HCT116 (cell line): Measurements from ENCODE around the gene PCYT1B. TPM values are rescaled to one million over a fixed set of nuclear protein-coding genes. Genes with fewer than 3 reads are reported as not detected.

ENCODE experiments used
- ATAC-seq: fragments of 200-7000 bp; cut with Tn5 transposase; 2 replicates; pipeline ENCODE4 v1.9.1; 2020; ENCODE audit warnings: mild to moderate bottlenecking, moderate library complexity
- BruUV-seq: library from RNA; stranded (reverse); fragments of 400-500 nt; replicated peaks from 2 replicates; lab custom pipeline; 2021; lab: Mats Ljungman, UMichigan
- CTCF ChIA-PET: fragments of 300-600 bp; sonication (Branson Sonifier 250); formaldehyde crosslinking; loops from one replicate; lab custom pipeline; 2021; ENCODE audit warnings: antibody characterized with exemption; lab: Charles Lee
- POLR2A ChIA-PET: fragments of 300-600, 350-600 bp; sonication (Branson Sonifier 250); formaldehyde crosslinking; loops from one replicate; lab custom pipeline; 2021; ENCODE audit warnings: antibody characterized with exemption; lab: Charles Lee
- RAD21 ChIA-PET, 2 experiments: fragments of 300-600 bp; sonication (Branson Sonifier 250); formaldehyde crosslinking; loops; one replicate each; lab custom pipeline; 2023; ENCODE audit warnings: low total read pairs in 2 of 2; ENCODE audit not compliant: uncharacterized antibody in 2 of 2, unreplicated experiment in 2 of 2, low non-redundant PET in 1 of 2; lab: Charles Lee
- DNase-seq: peaks from one replicate; pipeline ENCODE4 v3.0.0-alpha.2; 2010; ENCODE audit warnings: low read depth, low spot score
- H2AFZ ChIP-seq: fragments of 200-600 bp; shearing (Covaris generic), sonication (generic); 2 replicates; pipeline ENCODE4 v1.6.1; 2017; ENCODE audit warnings: low read depth, mixed run types, mixed read lengths, antibody characterized with exemption, low read length; ENCODE audit not compliant: poor library complexity, severe bottlenecking
- H3K27ac ChIP-seq: 2 replicates; pipeline ENCODE4 v1.5.1; 2012; ENCODE audit warnings: low read depth, low read length
- H3K27me3 ChIP-seq: fragments of 200-600 bp; sonication (generic); 2 replicates; pipeline ENCODE4 v1.6.1; 2016; ENCODE audit warnings: mixed run types, low read length, mixed read lengths; ENCODE audit not compliant: insufficient read depth
- H3K36me3 ChIP-seq, 2 experiments: fragments of 200-500 bp in 1 of 2; fragments of 200-600 bp in 1 of 2; sonication (Bioruptor generic) in 1 of 2; sonication (generic) in 1 of 2; 2 replicates each; pipeline versions ENCODE4 v1.5.1 to v1.6.1; 2014 to 2016; ENCODE audit warnings: low read length in 2 of 2, inconsistent platforms in 1 of 2, mixed read lengths in 1 of 2, mixed run types in 1 of 2; ENCODE audit not compliant: insufficient read depth in 2 of 2, control insufficient read depth in 1 of 2
- H3K4me1 ChIP-seq, 2 experiments: fragments of 200-600 bp in 1 of 2; sonication (generic) in 1 of 2; 2 replicates each; pipeline versions ENCODE4 v1.5.1 to v1.6.1; 2012 to 2017; ENCODE audit warnings: low read length in 2 of 2, inconsistent platforms in 1 of 2, mild to moderate bottlenecking in 1 of 2, mixed read lengths in 1 of 2, mixed run types in 1 of 2, moderate library complexity in 1 of 2; ENCODE audit not compliant: insufficient read depth in 2 of 2, control insufficient read depth in 1 of 2
- H3K4me2 ChIP-seq: fragments of 200-600 bp; sonication (generic); 2 replicates; pipeline ENCODE4 v1.6.1; 2017; ENCODE audit warnings: mixed run types, low read length, mixed read lengths
- H3K4me3 ChIP-seq, 2 experiments: fragments of 200-600 bp in 1 of 2; sonication (generic) in 1 of 2; replicated peaks in 1 of 2; 2 replicates each; pipeline ENCODE4 v1.5.1; 2011 to 2016; ENCODE audit warnings: low read length in 2 of 2, control low read depth in 1 of 2, low read depth in 1 of 2, mild to moderate bottlenecking in 1 of 2, mixed read lengths in 1 of 2, mixed run types in 1 of 2
- H3K79me2 ChIP-seq: fragments of 200-600 bp; sonication (generic); 2 replicates; pipeline ENCODE4 v1.6.1; 2017; ENCODE audit warnings: mild to moderate bottlenecking, mixed run types, low read length, moderate library complexity, mixed read lengths; ENCODE audit not compliant: insufficient read depth
- H3K9ac ChIP-seq: fragments of 200-600 bp; sonication (generic); 2 replicates; pipeline ENCODE4 v1.6.1; 2016; ENCODE audit warnings: low read length, mixed read lengths
- H3K9me2 ChIP-seq: fragments of 200-600 bp; sonication (generic), shearing (Covaris generic); 2 replicates; pipeline ENCODE4 v1.6.1; 2017; ENCODE audit warnings: mixed run types, mild to moderate bottlenecking, moderate library complexity; ENCODE audit not compliant: insufficient read depth
- H3K9me3 ChIP-seq, 2 experiments: fragments of 200-500 bp in 1 of 2; fragments of 200-600 bp in 1 of 2; sonication (Bioruptor generic) in 1 of 2; sonication (generic) in 1 of 2; 2 replicates each; pipeline ENCODE4 v1.6.1; 2014 to 2017; ENCODE audit warnings: low read length in 2 of 2, mixed read lengths in 2 of 2, inconsistent platforms in 1 of 2, low read depth in 1 of 2, mild to moderate bottlenecking in 1 of 2, mixed run types in 1 of 2, moderate library complexity in 1 of 2; ENCODE audit not compliant: control insufficient read depth in 1 of 2, insufficient read depth in 1 of 2
- H4K20me1 ChIP-seq: fragments of 200-600 bp; sonication (generic), shearing (Covaris generic); 2 replicates; pipeline ENCODE4 v1.6.1; 2017; ENCODE audit warnings: mixed run types, mild to moderate bottlenecking, moderate library complexity; ENCODE audit not compliant: insufficient read depth
- CBX3 ChIP-seq: IDR thresholded peaks from 2 replicates; pipeline ENCODE4 v1.6.1; 2012; ENCODE audit warnings: low read depth
- CEBPB ChIP-seq: IDR thresholded peaks from 2 replicates; pipeline ENCODE4 v1.6.1; 2012; ENCODE audit warnings: low read depth
- EGR1 ChIP-seq: IDR thresholded peaks from 2 replicates; pipeline ENCODE4 v1.6.1; 2012; ENCODE audit warnings: low read depth
- ELF1 ChIP-seq: IDR thresholded peaks from 2 replicates; pipeline ENCODE4 v1.6.1; 2012; ENCODE audit warnings: low read depth, borderline replicate concordance
- EZH2 ChIP-seq: fragments of 200-600 bp; sonication (generic); IDR thresholded peaks from 2 replicates; pipeline ENCODE4 v1.6.1; 2017; ENCODE audit warnings: antibody characterized with exemption, mixed run types
- EZH2phosphoT487 ChIP-seq: fragments of 200-600 bp; IDR thresholded peaks from 2 replicates; pipeline ENCODE4 v1.6.1; 2018; ENCODE audit warnings: antibody characterized with exemption, borderline replicate concordance
- FOSL1 ChIP-seq: IDR thresholded peaks from 2 replicates; pipeline ENCODE4 v1.6.1; 2012; ENCODE audit warnings: low read depth
- JUND ChIP-seq: IDR thresholded peaks from 2 replicates; pipeline ENCODE4 v1.6.1; 2012
- POLR2A ChIP-seq: IDR thresholded peaks from 2 replicates; pipeline ENCODE4 v1.7.0; 2011; ENCODE audit warnings: borderline replicate concordance; ENCODE audit not compliant: insufficient read depth, insufficient read length; ENCODE audit errors: extremely low read depth
- POLR2AphosphoS5 ChIP-seq: IDR thresholded peaks from 2 replicates; pipeline ENCODE4 v1.6.1; 2011; ENCODE audit warnings: mild to moderate bottlenecking, low read depth, low read length, moderate library complexity
- RAD21 ChIP-seq: IDR thresholded peaks from 2 replicates; pipeline ENCODE4 v1.6.1; 2012; ENCODE audit warnings: low read depth, mild to moderate bottlenecking
- SIN3A ChIP-seq: IDR thresholded peaks from 2 replicates; pipeline ENCODE4 v1.6.1; 2012; ENCODE audit warnings: low read depth
- SP1 ChIP-seq: IDR thresholded peaks from 2 replicates; pipeline ENCODE4 v1.6.1; 2012; ENCODE audit warnings: low read depth
- SRF ChIP-seq: IDR thresholded peaks from 2 replicates; pipeline ENCODE4 v1.6.1; 2012; ENCODE audit warnings: low read depth
- YY1 ChIP-seq: IDR thresholded peaks from 2 replicates; pipeline ENCODE4 v1.6.1; 2011; ENCODE audit warnings: low read length, low read depth, moderate library complexity, mild to moderate bottlenecking; ENCODE audit not compliant: insufficient replicate concordance; ENCODE audit errors: extremely low read depth
- ZNF274 ChIP-seq: fragments of 200-500 bp; sonication (Bioruptor generic); IDR thresholded peaks from 2 replicates; pipeline ENCODE4 v1.6.1; 2014; ENCODE audit warnings: mild to moderate bottlenecking, low read depth, low read length, inconsistent platforms
- intact Hi-C: fragments of 100-400 bp; cut with micrococcal nuclease; formaldehyde crosslinking; loops from 2 replicates; pipeline ENCODE4 v1.10.0; 2022
- total RNA-seq: library from RNA; stranded (reverse); gene quantifications from one replicate; pipeline ENCODE4 v1.2.1, GENCODE V29; 2021; ENCODE audit not compliant: unreplicated experiment
- TF ChIP-seq, protein P1 (sequence below): IDR thresholded peaks from 2 replicates; pipeline ENCODE4 v1.6.1; 2012
- TF ChIP-seq, protein P2 (sequence below), 3 experiments: fragments of 200-600 bp in 1 of 3; sonication (generic) in 1 of 3; IDR thresholded peaks in 2 of 3; conservative IDR thresholded peaks in 1 of 3; 2 replicates each; pipeline ENCODE4 v1.5.1; 2012 to 2017; ENCODE audit warnings: low read depth in 2 of 3, low read length in 2 of 3, antibody characterized with exemption in 1 of 3, borderline replicate concordance in 1 of 3, control low read depth in 1 of 3, mild to moderate bottlenecking in 1 of 3, mixed read lengths in 1 of 3, mixed run types in 1 of 3, moderate library complexity in 1 of 3; ENCODE audit not compliant: insufficient read depth in 1 of 3
- TF ChIP-seq, protein P3 (sequence below): IDR thresholded peaks from 2 replicates; pipeline ENCODE4 v1.6.1; 2011; ENCODE audit warnings: mild to moderate bottlenecking, low read length, moderate library complexity; ENCODE audit not compliant: insufficient replicate concordance; ENCODE audit errors: extremely low read depth
- TF ChIP-seq, protein P4 (sequence below): IDR thresholded peaks from 2 replicates; pipeline ENCODE4 v1.6.1; 2012

Gene PCYT1B
- total RNA-seq, 1 experiment from 2014 or later, result not detected

DNA sequence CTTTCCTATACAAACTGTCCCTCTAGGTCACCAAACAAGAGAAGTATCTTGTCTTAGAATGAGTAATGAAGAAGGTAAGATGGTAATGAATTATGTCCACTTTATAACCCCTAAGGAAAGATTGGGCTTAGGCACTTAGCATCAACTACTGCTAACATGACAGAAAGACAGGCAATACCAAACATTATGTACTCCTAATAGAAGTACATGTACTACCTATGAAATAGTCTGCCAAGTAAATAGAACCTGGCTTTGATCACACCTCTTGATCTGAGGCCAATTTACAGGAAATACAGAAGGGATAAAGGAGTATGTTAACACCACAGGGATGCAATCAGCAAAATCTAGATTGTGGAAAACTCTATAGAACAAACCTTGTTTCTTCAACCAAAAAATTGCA, 14.1 kb upstream of the PCYT1B start:
- no TSS peak for BruUV-seq
- H4K20me1 ChIP-seq, result no peaks in the 10 kb centered on the region; the same call in 1 of the 2 replicates
- no peaks in the 10 kb centered on the region for H3K79me2 ChIP-seq
- no peaks in the 10 kb centered on the region for H3K36me3 ChIP-seq
- ATAC-seq, result no peak
- no peaks in the 10 kb centered on the region for H3K9me3 ChIP-seq
- H2AFZ ChIP-seq, result no peak overlapping the region
- H3K27ac ChIP-seq, result no peak overlapping the region
- POLR2A ChIA-PET, result no interaction called here
- TF ChIP-seq CEBPB, result no peak
- no peak for TF ChIP-seq CBX3
- no peak for TF ChIP-seq EGR1
- TF ChIP-seq, protein P1, sequence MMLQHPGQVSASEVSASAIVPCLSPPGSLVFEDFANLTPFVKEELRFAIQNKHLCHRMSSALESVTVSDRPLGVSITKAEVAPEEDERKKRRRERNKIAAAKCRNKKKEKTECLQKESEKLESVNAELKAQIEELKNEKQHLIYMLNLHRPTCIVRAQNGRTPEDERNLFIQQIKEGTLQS, result no peak
- TF ChIP-seq, protein P2, sequence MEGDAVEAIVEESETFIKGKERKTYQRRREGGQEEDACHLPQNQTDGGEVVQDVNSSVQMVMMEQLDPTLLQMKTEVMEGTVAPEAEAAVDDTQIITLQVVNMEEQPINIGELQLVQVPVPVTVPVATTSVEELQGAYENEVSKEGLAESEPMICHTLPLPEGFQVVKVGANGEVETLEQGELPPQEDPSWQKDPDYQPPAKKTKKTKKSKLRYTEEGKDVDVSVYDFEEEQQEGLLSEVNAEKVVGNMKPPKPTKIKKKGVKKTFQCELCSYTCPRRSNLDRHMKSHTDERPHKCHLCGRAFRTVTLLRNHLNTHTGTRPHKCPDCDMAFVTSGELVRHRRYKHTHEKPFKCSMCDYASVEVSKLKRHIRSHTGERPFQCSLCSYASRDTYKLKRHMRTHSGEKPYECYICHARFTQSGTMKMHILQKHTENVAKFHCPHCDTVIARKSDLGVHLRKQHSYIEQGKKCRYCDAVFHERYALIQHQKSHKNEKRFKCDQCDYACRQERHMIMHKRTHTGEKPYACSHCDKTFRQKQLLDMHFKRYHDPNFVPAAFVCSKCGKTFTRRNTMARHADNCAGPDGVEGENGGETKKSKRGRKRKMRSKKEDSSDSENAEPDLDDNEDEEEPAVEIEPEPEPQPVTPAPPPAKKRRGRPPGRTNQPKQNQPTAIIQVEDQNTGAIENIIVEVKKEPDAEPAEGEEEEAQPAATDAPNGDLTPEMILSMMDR (IDR thresholded peaks at IDR 0.05 in 2 of 3, conservative IDR thresholded peaks at IDR 0.05 in 1 of 3; ENCODE audit: borderline replicate concordance in 1 of 3, insufficient read depth in 1 of 3, low read depth in 2 of 3, low read length in 2 of 3), result no peak
- TF ChIP-seq YY1, result no peak
- no peak for TF ChIP-seq POLR2A
- no peak for TF ChIP-seq ELF1
- TF ChIP-seq SP1, result no peak
- TF ChIP-seq SIN3A, result no peak
- no peak for TF ChIP-seq FOSL1
- no peak for TF ChIP-seq EZH2phosphoT487
- no peak for TF ChIP-seq RAD21
- TF ChIP-seq ZNF274, result no peak
- TF ChIP-seq, protein P3, sequence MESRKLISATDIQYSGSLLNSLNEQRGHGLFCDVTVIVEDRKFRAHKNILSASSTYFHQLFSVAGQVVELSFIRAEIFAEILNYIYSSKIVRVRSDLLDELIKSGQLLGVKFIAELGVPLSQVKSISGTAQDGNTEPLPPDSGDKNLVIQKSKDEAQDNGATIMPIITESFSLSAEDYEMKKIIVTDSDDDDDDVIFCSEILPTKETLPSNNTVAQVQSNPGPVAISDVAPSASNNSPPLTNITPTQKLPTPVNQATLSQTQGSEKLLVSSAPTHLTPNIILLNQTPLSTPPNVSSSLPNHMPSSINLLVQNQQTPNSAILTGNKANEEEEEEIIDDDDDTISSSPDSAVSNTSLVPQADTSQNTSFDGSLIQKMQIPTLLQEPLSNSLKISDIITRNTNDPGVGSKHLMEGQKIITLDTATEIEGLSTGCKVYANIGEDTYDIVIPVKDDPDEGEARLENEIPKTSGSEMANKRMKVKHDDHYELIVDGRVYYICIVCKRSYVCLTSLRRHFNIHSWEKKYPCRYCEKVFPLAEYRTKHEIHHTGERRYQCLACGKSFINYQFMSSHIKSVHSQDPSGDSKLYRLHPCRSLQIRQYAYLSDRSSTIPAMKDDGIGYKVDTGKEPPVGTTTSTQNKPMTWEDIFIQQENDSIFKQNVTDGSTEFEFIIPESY, result no peak
- no peak for TF ChIP-seq POLR2AphosphoS5
- no peak for TF ChIP-seq JUND
- no peak for TF ChIP-seq EZH2
- no peak for TF ChIP-seq SRF
- TF ChIP-seq, protein P4, sequence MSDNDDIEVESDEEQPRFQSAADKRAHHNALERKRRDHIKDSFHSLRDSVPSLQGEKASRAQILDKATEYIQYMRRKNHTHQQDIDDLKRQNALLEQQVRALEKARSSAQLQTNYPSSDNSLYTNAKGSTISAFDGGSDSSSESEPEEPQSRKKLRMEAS, result no peak
- H3K27me3 ChIP-seq, result no peaks in the 10 kb centered on the region
- no peak overlapping the region for H3K4me2 ChIP-seq
- no peak for DNase-seq
- no peak overlapping the region for H3K4me3 ChIP-seq
- intact Hi-C loops, result no loop called here
- H3K4me1 ChIP-seq, result no peaks in the 10 kb centered on the region
- CTCF ChIA-PET, result no interaction called here
- RAD21 ChIA-PET, result no interaction called here
- no peaks in the 10 kb centered on the region for H3K9me2 ChIP-seq
- no peak overlapping the region for H3K9ac ChIP-seq
